SU-DHL-6 (cell line): ENCODE results near the gene SPG7.

Experiments used
- EZH2phosphoT487 ChIP-seq: fragments of 200-600 bp; sonication (generic), shearing (Covaris generic); conservative IDR thresholded peaks from 2 replicates; pipeline ENCODE4 v1.6.1; 2018; ENCODE audit warnings: mild to moderate bottlenecking, antibody characterized with exemption, low read length, moderate library complexity, mixed read lengths
- TF ChIP-seq, protein P1 (sequence below): fragments of 200-600 bp; sonication (generic); IDR thresholded peaks from one replicate; pipeline ENCODE4 v1.5.1; 2017; ENCODE audit warnings: antibody characterized with exemption, mild to moderate bottlenecking, low read length, moderate library complexity; ENCODE audit not compliant: insufficient read depth, poor library complexity, severe bottlenecking

DNA sequence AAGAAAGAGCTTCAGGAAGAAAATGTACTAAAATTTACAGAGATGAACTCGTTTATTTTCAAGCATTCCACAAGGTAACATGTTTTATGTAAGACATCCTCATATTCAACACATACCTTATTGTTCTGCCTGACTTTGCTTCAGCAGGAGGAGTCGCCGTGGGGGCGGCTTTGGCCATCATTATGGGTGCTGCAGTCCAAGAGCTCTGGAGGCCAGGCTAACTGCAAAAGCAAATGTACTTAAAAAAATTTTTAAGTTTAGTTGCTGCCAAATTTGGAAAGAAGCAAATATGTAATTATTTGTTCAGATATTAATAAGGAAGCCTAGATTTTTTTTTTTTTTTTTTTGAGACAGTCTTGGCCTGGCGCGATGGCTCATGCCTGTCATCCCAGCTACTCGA, 4.1 kb upstream of the SPG7 start:
- TF ChIP-seq, protein P1, sequence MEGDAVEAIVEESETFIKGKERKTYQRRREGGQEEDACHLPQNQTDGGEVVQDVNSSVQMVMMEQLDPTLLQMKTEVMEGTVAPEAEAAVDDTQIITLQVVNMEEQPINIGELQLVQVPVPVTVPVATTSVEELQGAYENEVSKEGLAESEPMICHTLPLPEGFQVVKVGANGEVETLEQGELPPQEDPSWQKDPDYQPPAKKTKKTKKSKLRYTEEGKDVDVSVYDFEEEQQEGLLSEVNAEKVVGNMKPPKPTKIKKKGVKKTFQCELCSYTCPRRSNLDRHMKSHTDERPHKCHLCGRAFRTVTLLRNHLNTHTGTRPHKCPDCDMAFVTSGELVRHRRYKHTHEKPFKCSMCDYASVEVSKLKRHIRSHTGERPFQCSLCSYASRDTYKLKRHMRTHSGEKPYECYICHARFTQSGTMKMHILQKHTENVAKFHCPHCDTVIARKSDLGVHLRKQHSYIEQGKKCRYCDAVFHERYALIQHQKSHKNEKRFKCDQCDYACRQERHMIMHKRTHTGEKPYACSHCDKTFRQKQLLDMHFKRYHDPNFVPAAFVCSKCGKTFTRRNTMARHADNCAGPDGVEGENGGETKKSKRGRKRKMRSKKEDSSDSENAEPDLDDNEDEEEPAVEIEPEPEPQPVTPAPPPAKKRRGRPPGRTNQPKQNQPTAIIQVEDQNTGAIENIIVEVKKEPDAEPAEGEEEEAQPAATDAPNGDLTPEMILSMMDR, result no peak
- no peak for TF ChIP-seq EZH2phosphoT487
